Loucy (cell line): Measurements from ENCODE around the gene LRRC27.

Experiments
- H2AFZ ChIP-seq: fragments of 200-600 bp; sonication (generic); 2 replicates; pipeline ENCODE4 v1.6.0; 2016; ENCODE audit warnings: antibody characterized with exemption, mild to moderate bottlenecking, low read length, moderate library complexity
- H3F3A ChIP-seq: fragments of 200-600 bp; 2 replicates; pipeline ENCODE4 v1.6.0; 2016; ENCODE audit warnings: antibody characterized with exemption, low read depth, mild to moderate bottlenecking
- H3K27me3 ChIP-seq: fragments of 200-600 bp; sonication (generic); 2 replicates; pipeline ENCODE4 v1.6.1; 2014; ENCODE audit warnings: low read length, mild to moderate bottlenecking; ENCODE audit not compliant: insufficient read depth, poor library complexity, severe bottlenecking
- H3K36me3 ChIP-seq: fragments of 200-600 bp; sonication (generic); 2 replicates; pipeline ENCODE4 v1.6.1; 2016; ENCODE audit warnings: low read length; ENCODE audit not compliant: insufficient read depth
- H3K4me1 ChIP-seq: fragments of 200-600 bp; sonication (generic); 2 replicates; pipeline ENCODE4 v1.5.1; 2014; ENCODE audit warnings: low read length, mild to moderate bottlenecking; ENCODE audit not compliant: insufficient read depth, poor library complexity, severe bottlenecking
- H3K4me2 ChIP-seq: fragments of 200-600 bp; sonication (generic); 2 replicates; pipeline ENCODE4 v1.6.0; 2014; ENCODE audit warnings: antibody characterized with exemption, low read length, low read depth, mild to moderate bottlenecking; ENCODE audit not compliant: poor library complexity, severe bottlenecking
- H3K4me3 ChIP-seq: fragments of 200-600 bp; sonication (generic); 2 replicates; pipeline ENCODE4 v1.5.1; 2014; ENCODE audit warnings: low read length, mild to moderate bottlenecking, mixed read lengths; ENCODE audit not compliant: poor library complexity, severe bottlenecking
- H3K79me2 ChIP-seq: fragments of 200-600 bp; sonication (generic); 2 replicates; pipeline ENCODE4 v1.6.1; 2014; ENCODE audit warnings: low read length; ENCODE audit not compliant: insufficient read depth
- H3K9ac ChIP-seq: fragments of 200-600 bp; sonication (generic); 2 replicates; pipeline ENCODE4 v1.6.0; 2014; ENCODE audit warnings: mild to moderate bottlenecking, low read depth, low read length, moderate library complexity; ENCODE audit not compliant: poor library complexity, severe bottlenecking
- H3K9me2 ChIP-seq: fragments of 200-600 bp; sonication (generic); replicated peaks from 2 replicates; pipeline ENCODE4 v1.6.1; 2016; ENCODE audit warnings: low read depth, low read length, mixed read lengths
- H3K9me3 ChIP-seq: fragments of 200-600 bp; sonication (generic); 2 replicates; pipeline ENCODE4 v1.6.1; 2014; ENCODE audit warnings: mild to moderate bottlenecking, antibody characterized with exemption, low read length, low read depth; ENCODE audit not compliant: insufficient read depth
- H4K20me1 ChIP-seq: fragments of 200-600 bp; sonication (generic); 2 replicates; pipeline ENCODE4 v1.6.0; 2014; ENCODE audit warnings: antibody characterized with exemption, low read length, mild to moderate bottlenecking; ENCODE audit not compliant: insufficient read depth, poor library complexity, severe bottlenecking
- EZH2phosphoT487 ChIP-seq: fragments of 200-600 bp; IDR thresholded peaks from 2 replicates; pipeline ENCODE4 v1.6.1; 2018; ENCODE audit warnings: antibody characterized with exemption, mild to moderate bottlenecking, moderate library complexity, borderline replicate concordance
- TF ChIP-seq, protein P1 (sequence below): fragments of 200-600 bp; sonication (generic); conservative IDR thresholded peaks from 2 replicates; pipeline ENCODE4 v1.5.1; 2014; ENCODE audit warnings: mild to moderate bottlenecking, antibody characterized with exemption, low read length

LRRC27 gene

GRCh38 chr10:132410056-132410778, 78.2 kb downstream of the LRRC27 start:
- H3K36me3 ChIP-seq: peaks cover 34% of the 10 kb centered on the region; the same call in 1 of the 2 replicates
- peaks cover 14% of the 10 kb centered on the region for H3K4me1 ChIP-seq
- no peak overlapping the region for H3K4me2 ChIP-seq
- no peaks in the 10 kb centered on the region for H3K9me2 ChIP-seq
- peaks cover 35% of the 10 kb centered on the region for H4K20me1 ChIP-seq
- peaks cover 74% of the 10 kb centered on the region; the same call in 1 of the 2 replicates for H3K79me2 ChIP-seq
- H3K4me3 ChIP-seq: no peak overlapping the region
- no peak overlapping the region for H2AFZ ChIP-seq
- no peaks in the 10 kb centered on the region for H3F3A ChIP-seq
- no peaks in the 10 kb centered on the region for H3K9me3 ChIP-seq
- TF ChIP-seq, protein P1, sequence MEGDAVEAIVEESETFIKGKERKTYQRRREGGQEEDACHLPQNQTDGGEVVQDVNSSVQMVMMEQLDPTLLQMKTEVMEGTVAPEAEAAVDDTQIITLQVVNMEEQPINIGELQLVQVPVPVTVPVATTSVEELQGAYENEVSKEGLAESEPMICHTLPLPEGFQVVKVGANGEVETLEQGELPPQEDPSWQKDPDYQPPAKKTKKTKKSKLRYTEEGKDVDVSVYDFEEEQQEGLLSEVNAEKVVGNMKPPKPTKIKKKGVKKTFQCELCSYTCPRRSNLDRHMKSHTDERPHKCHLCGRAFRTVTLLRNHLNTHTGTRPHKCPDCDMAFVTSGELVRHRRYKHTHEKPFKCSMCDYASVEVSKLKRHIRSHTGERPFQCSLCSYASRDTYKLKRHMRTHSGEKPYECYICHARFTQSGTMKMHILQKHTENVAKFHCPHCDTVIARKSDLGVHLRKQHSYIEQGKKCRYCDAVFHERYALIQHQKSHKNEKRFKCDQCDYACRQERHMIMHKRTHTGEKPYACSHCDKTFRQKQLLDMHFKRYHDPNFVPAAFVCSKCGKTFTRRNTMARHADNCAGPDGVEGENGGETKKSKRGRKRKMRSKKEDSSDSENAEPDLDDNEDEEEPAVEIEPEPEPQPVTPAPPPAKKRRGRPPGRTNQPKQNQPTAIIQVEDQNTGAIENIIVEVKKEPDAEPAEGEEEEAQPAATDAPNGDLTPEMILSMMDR: no peak
- no peak for TF ChIP-seq EZH2phosphoT487
- no peaks in the 10 kb centered on the region for H3K27me3 ChIP-seq
- H3K9ac ChIP-seq: no peak overlapping the region

DNA sequence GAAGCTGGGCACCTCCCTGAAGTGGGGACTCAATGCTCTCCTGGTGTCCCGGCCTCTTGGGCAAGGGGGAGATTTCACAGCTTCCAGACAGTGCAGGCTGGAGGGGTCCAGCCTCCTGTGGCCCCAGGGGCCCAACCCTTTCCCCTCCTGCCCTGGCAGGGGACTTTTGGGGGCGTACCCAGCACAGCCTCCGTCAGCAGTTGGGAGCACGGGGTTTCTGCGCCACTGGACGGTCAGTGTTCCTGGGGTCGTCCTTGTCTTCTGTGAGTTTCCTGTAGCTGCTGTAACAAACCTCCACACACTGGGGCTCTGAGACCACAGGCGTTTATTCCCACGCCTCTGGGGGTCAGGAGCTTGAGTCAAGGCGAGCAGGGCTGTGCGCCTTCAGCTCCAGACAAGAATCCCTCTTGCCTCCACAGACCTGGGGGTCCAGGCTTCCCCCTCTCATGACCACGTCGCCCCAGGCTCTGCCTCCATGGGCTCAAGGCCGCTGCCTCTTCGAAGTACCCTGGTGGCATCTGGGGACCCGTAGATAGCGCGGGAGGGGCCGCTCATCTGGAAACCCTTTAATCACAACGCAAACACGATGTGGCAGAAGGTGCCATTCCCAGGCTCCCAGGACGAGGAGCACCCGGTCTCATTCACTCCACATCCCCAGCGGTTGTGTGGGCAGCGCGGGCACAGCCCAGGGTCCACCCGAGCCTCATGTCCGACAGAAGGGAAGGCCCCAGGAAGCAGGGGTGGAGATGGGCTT, 79.0 kb downstream of the LRRC27 start:
- no peak overlapping the region for H2AFZ ChIP-seq
- TF ChIP-seq, protein P1: no peak
- TF ChIP-seq EZH2phosphoT487: no peak
- no peaks in the 10 kb centered on the region for H3K9me3 ChIP-seq
- H3K9me2 ChIP-seq: no peaks in the 10 kb centered on the region
- H3K36me3 ChIP-seq: peaks cover 33% of the 10 kb centered on the region; the same call in 1 of the 2 replicates
- no peak overlapping the region for H3K4me2 ChIP-seq
- no peak overlapping the region for H3K4me3 ChIP-seq
- H3K27me3 ChIP-seq: no peaks in the 10 kb centered on the region
- no peaks in the 10 kb centered on the region for H3F3A ChIP-seq
- H4K20me1 ChIP-seq: peaks cover 35% of the 10 kb centered on the region
- H3K4me1 ChIP-seq: peaks cover 14% of the 10 kb centered on the region
- H3K79me2 ChIP-seq: peaks cover 77% of the 10 kb centered on the region; the same call in 1 of the 2 replicates
- no peak overlapping the region for H3K9ac ChIP-seq

DNA sequence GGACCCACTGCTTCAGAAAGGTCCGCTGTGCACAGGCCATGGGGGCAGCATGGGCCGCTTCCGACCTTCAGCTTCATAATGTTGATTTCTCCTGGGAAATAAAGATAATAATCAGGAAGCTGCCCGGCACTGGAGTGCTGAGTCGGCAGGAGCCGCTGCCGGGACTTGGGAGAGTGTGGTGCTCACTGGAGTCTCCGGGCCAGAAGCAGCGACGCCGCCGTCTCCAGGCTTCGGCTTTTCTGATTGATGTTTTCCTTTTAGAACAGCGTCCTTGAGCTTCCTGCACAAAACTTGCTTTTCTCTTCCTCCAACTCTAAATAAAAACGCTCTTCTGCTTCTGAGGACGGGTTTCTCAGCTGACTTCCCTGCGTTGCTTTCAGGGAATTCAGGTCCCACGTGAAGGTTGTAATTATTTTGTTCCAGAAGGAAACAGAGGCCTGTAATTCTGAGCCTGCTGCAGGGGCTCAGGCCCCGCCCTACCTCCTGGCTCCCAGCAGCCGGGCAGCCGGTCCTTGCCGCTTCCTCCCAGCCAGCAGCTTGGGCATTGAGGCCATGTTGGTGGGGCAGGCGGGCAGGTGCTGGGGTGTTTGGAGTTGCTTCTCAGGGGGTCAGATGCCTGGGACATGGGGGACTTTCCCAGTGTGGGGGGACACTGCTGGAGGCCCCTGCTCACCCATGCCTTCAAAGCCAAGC, 79.7 kb downstream of the LRRC27 start:
- Histone ChIP-seq H3K9me2 (no peaks in the 10 kb centered on the region), H3K4me3 (no peak overlapping the region), H3K36me3 (peaks cover 25% of the 10 kb centered on the region; the same call in 1 of the 2 replicates), H3F3A (no peaks in the 10 kb centered on the region), H3K27me3 (no peaks in the 10 kb centered on the region), H3K79me2 (peaks cover 80% of the 10 kb centered on the region; the same call in 1 of the 2 replicates), H3K9me3 (no peaks in the 10 kb centered on the region), H4K20me1 (peaks cover 35% of the 10 kb centered on the region), H3K4me2 (no peak overlapping the region), H3K4me1 (peaks cover 14% of the 10 kb centered on the region), H2AFZ (no peak overlapping the region), H3K9ac (no peak overlapping the region)
- no peak for TF ChIP-seq EZH2phosphoT487
- TF ChIP-seq, protein P1: no peak
